HL-60/S4 treated with phorbol 12-myristate 13-acetate at 8.2 ng/mL for 4 days and 3 days (cell line): Measurements from ENCODE around the gene AGBL1.

ENCODE experiments used
- in situ Hi-C: fragments of 300-500 bp; cut with MboI; formaldehyde crosslinking; loops from 2 replicates; pipeline ENCODE4 v1.15.0; 2022; ENCODE audit warnings: low sequenced_read_pairs

Gene AGBL1

DNA sequence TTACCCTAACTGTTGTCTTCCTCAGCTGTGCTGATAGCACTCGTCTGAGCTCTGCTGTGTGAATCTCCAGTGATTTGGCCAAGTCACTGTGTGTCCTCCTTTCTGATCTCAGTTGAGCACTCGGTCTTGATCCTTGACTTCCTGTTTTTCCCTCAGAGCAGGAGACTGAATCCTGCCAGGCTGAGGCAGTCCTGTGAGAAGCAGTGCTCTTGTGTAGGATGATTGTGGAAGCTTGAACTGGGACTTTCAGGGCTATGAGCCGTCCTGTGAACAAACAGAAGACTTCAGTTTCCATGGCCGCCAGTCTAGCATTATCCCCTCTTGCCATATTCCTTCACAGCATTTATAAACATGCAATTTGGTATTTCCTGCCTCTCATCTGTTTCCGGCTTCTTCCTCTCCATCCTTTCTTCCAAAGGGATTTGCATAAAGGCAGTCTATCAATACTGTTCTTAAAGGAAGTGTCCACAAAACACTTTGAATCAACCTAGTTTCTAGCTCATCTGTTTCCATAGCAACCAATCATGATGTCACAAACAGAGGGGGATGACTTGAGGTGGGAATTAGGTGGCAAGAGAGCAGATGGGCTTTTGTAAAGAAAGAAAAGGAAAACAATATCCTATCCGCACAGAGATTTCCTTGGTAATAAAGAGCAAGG is 237.2 kb downstream of the AGBL1 start:
- in situ Hi-C loops = no loop called here

GRCh38 chr15:86317384-86317740 is 237.7 kb downstream of the AGBL1 start:
- in situ Hi-C loops = no loop called here

- in situ Hi-C loops = no loop called here
Measured at GRCh38 chr15:86322629-86323028, 243.0 kb downstream of the AGBL1 start.

GRCh38 chr15:86327230-86327865 is 247.7 kb downstream of the AGBL1 start:
- in situ Hi-C loops = no loop called here

DNA sequence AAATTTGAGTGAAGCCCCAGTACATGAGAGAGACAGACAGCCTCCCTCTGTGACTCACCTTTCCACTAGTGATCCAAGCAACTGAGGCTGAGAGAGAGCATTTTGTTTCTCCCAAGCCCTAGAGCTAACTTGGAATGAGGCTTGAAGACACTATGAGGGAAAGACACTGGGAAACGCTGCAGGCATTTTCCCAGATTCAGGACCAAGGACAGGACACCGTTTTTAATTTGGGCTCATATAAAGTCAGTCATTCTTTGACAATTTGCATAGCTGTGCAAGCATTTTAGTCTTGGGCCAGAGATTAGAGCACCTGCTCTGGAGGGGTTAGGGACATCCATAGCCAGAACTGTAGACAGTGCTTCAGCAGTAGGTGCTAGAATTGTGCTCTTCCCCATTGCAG is 249.0 kb downstream of the AGBL1 start:
- in situ Hi-C loops = no loop called here

DNA sequence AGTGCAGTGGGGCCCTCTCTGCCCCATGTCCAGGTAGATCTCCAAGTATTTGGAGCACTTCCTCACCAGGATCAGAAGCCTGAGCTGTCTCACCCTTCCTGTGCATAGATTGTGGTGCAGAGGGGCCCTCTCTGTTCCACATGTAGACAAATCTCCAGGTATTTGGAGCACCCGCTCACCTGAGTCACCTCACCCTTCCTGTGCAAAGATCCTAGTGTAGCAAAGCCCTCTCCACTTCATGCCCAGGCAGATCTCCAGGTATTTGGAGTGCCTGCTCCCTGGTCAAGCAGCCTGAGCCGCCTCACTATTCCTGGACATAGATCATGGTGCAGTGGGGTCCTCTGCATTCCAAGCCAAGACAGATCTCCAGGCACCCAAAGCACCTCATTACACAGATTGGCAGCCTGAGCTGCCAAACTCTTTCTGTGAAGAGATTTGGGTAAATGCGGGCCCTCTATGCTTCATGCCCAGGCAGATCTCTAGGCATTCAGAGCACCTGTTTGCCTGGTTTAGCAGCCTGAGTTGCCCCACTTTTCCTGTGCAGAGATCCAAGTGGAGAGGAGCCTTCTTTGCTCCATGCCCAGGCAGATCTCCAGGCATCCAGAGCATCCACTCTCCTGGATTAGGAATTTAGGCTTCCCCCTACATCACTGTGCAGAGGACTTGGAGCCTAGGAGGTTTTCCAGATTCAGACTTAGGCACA is 249.8 kb downstream of the AGBL1 start:
- in situ Hi-C loops = no loop called here

GRCh38 chr15:86333819-86334218 is 254.1 kb downstream of the AGBL1 start:
- in situ Hi-C loops = no loop called here

DNA sequence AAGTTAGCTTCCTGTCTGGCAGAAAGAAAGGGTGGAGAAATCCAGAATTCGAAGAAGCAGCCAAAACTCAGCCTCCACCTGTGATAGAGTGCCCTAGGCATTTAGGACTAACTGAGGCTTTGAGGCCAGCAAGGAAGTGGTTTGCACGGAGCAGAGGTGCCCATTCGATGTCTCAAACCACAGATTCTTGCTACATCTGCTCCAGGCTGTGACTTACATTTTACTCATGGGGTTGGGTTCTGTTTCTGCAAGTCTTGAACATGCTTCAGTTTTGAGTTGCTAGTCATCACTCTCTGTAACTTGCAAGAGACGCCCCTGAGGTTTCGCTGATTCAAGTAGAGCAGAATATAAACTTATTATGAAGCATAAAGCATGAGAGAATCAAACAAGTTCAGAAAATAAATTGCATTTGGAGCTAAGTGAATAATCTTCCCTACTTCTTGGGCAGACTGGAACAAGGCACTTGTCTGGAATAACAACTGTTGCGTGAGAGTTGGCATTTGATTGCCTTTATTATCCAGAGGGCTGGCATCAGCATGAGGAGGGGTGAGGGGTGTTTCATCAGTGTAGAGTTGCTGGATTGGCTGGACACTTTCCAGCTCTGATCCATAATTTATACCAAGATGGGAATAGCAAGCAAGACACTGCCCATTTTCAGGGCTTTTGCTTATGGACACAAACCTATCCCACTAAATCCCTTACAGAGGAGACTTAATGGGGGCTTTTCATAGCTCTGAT is 256.5 kb downstream of the AGBL1 start:
- in situ Hi-C loops = no loop called here

DNA sequence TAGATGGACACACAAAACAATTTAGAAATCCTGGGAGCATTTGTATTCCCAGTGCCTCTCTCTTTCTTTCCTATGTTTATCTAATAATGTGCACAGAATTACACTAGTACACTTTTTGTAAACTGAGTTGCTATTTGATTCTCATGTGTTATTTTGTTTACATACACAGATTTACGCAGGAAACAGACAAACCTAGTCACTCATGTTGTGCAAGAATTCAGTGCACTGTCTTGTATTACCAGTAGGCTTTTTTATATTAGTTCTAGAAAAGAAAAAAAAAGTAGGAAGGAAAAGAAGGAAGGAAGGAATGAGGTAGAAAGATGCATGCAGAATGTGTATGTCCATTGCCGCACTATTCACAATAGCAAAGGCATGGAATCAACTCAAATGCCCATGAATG is 257.4 kb downstream of the AGBL1 start:
- in situ Hi-C loops = no loop called here

GRCh38 chr15:86347245-86347644 is 267.6 kb downstream of the AGBL1 start:
- in situ Hi-C loops = no loop called here

DNA sequence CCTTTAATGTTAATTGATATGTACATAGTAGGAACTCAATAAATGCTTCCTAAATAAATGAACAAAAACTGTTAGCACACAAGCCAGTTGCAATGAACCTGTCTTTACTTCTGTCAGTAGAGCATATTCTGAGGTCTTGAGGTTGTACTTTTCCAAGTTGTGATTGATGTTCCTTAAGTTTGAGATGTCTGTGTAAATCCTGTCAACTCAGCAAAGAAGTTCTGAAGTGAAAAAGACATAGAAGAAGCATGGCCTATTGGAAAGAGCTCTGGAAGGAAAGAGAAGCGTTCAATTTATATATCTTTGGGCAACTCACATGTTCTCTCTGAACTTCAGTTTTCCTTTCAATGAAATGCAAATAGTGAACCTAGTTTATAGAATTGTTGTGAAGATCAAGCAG is 269.9 kb downstream of the AGBL1 start:
- in situ Hi-C loops = no loop called here

DNA sequence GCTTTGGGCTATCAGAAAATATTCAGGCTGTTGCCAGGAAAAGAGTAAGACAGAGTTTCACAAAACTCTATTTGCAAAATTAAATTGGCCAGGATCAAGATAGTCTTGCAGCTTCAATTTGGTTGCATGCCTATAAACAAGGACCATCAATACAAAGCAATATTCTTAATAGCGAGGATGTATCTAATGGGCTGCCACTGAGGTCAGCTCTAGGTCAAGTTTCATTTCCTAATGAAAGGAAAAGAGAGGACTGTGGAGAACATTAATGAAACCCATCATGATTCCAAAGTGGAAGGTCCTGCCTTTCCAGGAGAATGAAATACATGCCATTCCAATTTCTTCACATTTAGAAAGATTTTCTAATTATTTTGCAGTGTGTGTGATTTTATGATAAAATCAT is 273.5 kb downstream of the AGBL1 start:
- in situ Hi-C loops = no loop called here

GRCh38 chr15:86355361-86355760 is 275.7 kb downstream of the AGBL1 start:
- in situ Hi-C loops = no loop called here

DNA sequence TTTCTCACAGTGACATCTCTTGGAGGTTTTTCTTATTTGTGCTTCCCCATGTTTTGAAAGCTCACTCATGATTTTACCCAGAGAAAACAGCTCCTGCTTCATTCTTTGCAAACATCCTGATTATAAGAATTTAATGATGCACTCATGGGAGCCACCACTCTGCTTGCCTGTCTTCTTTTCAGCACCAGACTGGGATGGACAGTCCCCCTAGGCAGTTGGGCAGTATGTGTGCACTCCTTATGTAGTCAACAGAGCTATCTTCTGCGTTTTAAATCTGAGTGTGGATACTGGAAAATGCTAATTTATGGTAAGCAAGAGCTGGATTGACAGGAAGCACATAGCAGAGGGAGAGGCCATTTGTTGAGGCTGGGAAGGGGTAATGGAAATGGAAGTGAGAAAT is 276.1 kb downstream of the AGBL1 start:
- in situ Hi-C loops = no loop called here

DNA sequence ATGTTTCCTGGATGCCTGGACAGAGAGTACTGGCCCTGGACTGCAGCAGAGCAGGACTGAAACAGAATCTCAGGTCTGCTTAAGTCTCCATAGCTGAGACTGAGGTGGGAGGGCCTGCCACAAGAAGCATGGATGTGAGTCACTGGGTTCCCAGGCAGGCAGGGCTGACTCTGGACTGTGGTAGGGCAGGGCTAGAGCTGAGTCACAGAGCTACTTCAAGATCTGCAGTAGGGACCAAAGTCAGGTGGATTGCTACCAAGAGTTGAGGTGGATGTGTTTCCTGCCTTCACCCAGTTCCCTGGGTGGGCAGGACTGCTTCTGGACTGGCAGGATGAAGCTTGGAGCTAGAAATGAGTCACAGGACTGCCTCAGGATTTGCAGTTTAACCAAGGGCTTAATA is 282.9 kb downstream of the AGBL1 start:
- in situ Hi-C loops = no loop called here

GRCh38 chr15:86373147-86373546 is 293.5 kb downstream of the AGBL1 start:
- in situ Hi-C loops = no loop called here

GRCh38 chr15:86375733-86376280 is 296.1 kb downstream of the AGBL1 start:
- in situ Hi-C loops = no loop called here

GRCh38 chr15:86377914-86378313 is 298.2 kb downstream of the AGBL1 start:
- in situ Hi-C loops = no loop called here

DNA sequence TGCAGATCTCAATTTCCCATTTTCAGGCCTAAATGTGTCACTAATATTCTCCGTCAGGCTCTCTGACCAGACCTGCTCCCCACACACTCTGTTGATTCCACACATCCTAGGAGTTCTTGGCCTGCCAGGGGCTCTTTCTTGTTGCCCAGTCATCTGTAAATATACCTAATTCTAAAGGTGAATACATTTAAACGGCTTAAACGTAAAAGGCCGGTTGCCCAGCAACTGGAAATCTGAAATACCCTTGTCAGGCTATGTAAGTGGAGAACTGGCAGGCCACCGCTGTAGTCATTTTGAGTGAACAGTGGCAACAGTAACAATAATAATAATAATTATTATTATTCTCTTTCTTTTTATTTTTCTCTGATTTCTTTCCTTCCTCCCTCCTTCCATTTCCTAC is 302.7 kb downstream of the AGBL1 start:
- in situ Hi-C loops = no loop called here

DNA sequence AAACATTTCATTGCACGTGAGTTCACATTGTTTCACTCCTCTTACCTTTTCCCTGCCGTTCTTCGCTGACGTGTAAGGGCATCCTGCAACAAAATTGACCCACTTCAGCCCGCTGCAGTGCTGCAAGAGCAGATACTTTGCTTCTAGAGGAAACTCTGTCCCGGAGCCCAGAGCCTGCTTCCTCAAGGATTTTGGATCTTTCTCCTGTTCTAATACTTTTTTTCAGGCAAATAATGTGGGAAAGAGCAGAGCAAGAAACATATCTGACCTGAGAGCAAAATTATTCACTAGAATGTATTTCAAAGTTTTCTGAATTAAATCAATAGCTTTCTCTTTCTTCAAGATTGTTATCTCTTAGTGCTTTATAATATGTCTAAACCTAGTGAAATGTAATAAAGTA is 303.9 kb downstream of the AGBL1 start:
- in situ Hi-C loops = no loop called here

- in situ Hi-C loops = no loop called here
Measured at GRCh38 chr15:86384186-86384585, 304.5 kb downstream of the AGBL1 start.
